Lower leg skin (tissue), 4 donors: ENCODE measurements around the gene LTBP3. TPM values are rescaled to one million over a fixed set of nuclear protein-coding genes. Genes with fewer than 3 reads are reported as not detected.

ENCODE experiments used
- DNase-seq, 2 donors: peaks; one replicate each; pipeline ENCODE4 v3.0.0-alpha.2; 2019; ENCODE audit warnings: low spot score in 2 of 2
- H3K4me3 ChIP-seq: fragments of 200-600 bp; sonication (generic); 2 replicates; pipeline ENCODE4 v1.5.1; 2017; ENCODE audit warnings: mild to moderate bottlenecking, low read depth; ENCODE audit not compliant: poor library complexity, severe bottlenecking
- CTCF ChIP-seq, 3 donors: fragments of 450-650 bp; IDR thresholded peaks; one replicate each; pipeline ENCODE4 v1.5.1; 2016; ENCODE audit warnings: antibody characterized with exemption in 3 of 3, mild to moderate bottlenecking in 3 of 3, moderate library complexity in 2 of 3
- POLR2A ChIP-seq, 2 donors: fragments of 450-650 bp; IDR thresholded peaks; one replicate each; pipeline ENCODE4 v1.6.1; 2016 to 2017; ENCODE audit warnings: antibody characterized with exemption in 2 of 2, mild to moderate bottlenecking in 1 of 2, moderate library complexity in 1 of 2
- WGBS, 2 donors: methylation state at CpG; one replicate each; pipeline ENCODE4 v1.1.5; 2018; 5-methylcytosine and 5-hydroxymethylcytosine counted together
- intact Hi-C: fragments of 100-400 bp; cut with DNase I; formaldehyde crosslinking; loops from one replicate; pipeline ENCODE4 v1.15.0; 2023; ENCODE audit warnings: low total_unique reads
- total RNA-seq, 4 donors: library from RNA; depleted of rRNA; stranded (reverse); fragments of >200 nt; gene quantifications; one replicate each; pipeline ENCODE4 v1.1.0, GENCODE V29; 2016

Gene LTBP3
- total RNA-seq, 4 donors from 2014 or later = 71.9 to 113 (median 100) TPM

GRCh38 chr11:65538915-65539743 is 19.0 kb downstream of the LTBP3 start:
- intact Hi-C loops = no loop called here
- no peak for TF ChIP-seq POLR2A (IDR thresholded peaks at IDR 0.05)
- no peak for TF ChIP-seq CTCF (IDR thresholded peaks at IDR 0.05)
- WGBS, 2 donors = 61 to 68% methylated on average over 58 to 60 of the region's 92 CpGs
- no peak overlapping the region for H3K4me3 ChIP-seq
- no peak for DNase-seq

GRCh38 chr11:65538232-65538914 is 19.8 kb downstream of the LTBP3 start:
- WGBS, 2 donors = 90% methylated on average over 35 to 38 of the region's 43 CpGs
- H3K4me3 ChIP-seq = no peak overlapping the region
- no peak for DNase-seq
- intact Hi-C loops = no loop called here
- TF ChIP-seq CTCF (IDR thresholded peaks at IDR 0.05) = no peak
- TF ChIP-seq POLR2A (IDR thresholded peaks at IDR 0.05) = no peak

GRCh38 chr11:65537620-65538231 is 20.4 kb downstream of the LTBP3 start:
- WGBS, 2 donors = 81 to 86% methylated on average over 13 to 15 of the region's 18 CpGs
- TF ChIP-seq POLR2A (IDR thresholded peaks at IDR 0.05) (no peak), CTCF (IDR thresholded peaks at IDR 0.05) (no peak)
- intact Hi-C loops = no loop called here
- DNase-seq = no peak
- H3K4me3 ChIP-seq = no peak overlapping the region

- WGBS, 2 donors = 86% methylated on average over 2 of the region's 2 CpGs; no CpG with 5 or more reads in 1 of the 2 donors
These were observed 20.9 kb downstream of the LTBP3 start for GRCh38 chr11:65537296-65537597.

More at GRCh38 chr11:65537296-65537597, 20.9 kb downstream of the LTBP3 start:
- no peak for DNase-seq
- TF ChIP-seq POLR2A (IDR thresholded peaks at IDR 0.05) = no peak
- no peak for TF ChIP-seq CTCF (IDR thresholded peaks at IDR 0.05)
- no peak overlapping the region for H3K4me3 ChIP-seq
- intact Hi-C loops = no loop called here
